ENCODE results near the gene EIF2S1. TPM values are rescaled to one million over a fixed set of nuclear protein-coding genes. Genes with fewer than 3 reads are reported as not detected.

The EIF2S1 gene
- total RNA-seq, 1 donor from 2014 or later, result 145 TPM

Small RNA genes within 50 kb of the gene (small RNA-seq; reads per million reads assigned to genes)
- not detected for gene RF00019 (ENCODE audit: low replicate concordance)

Other genes with a start within 250 kb of the EIF2S1 start
- gene GARIN2, start 170.9 kb upstream of the EIF2S1 start, total RNA-seq, result not detected
- 25.7 TPM for gene PALS1, start 118.9 kb upstream of the EIF2S1 start, total RNA-seq
- gene ATP6V1D, start 524 bp upstream of the EIF2S1 start, total RNA-seq, result 96.3 TPM
- gene PLEK2, start 51.8 kb downstream of the EIF2S1 start, total RNA-seq, result 4.1 TPM
- gene TMEM229B, start 128.4 kb downstream of the EIF2S1 start, total RNA-seq, result 1.6 TPM
- 4.3 TPM for gene PLEKHH1, start 173.0 kb downstream of the EIF2S1 start, total RNA-seq
- 16.0 TPM for gene PIGH, start 239.9 kb downstream of the EIF2S1 start, total RNA-seq